ENCODE data around the gene GPR32.

- TF ChIP-seq CTCF (IDR thresholded peaks at IDR 0.05) (no peak), POLR2A (IDR thresholded peaks at IDR 0.05) (no peak)
These were observed 28.9 kb upstream of the GPR32 start for GRCh38 chr19:50741179-50741933.

All from adrenal gland (tissue), 5 donors.